SIG-M5 treated with dmso at 0.1 percent for 504 hours (cell line): ENCODE measurements around the gene BTBD6.
"Not testable (repeated sequence)": the region's sequence is repeated elsewhere in the genome, so short reads cannot be mapped to it uniquely, and the experiment has no call there.

Experiments used
- DNase-seq: peaks from one replicate; lab custom pipeline; 2025; ENCODE audit not compliant: unreplicated experiment; lab: John Stamatoyannopoulos, UW

BTBD6 gene

DNA sequence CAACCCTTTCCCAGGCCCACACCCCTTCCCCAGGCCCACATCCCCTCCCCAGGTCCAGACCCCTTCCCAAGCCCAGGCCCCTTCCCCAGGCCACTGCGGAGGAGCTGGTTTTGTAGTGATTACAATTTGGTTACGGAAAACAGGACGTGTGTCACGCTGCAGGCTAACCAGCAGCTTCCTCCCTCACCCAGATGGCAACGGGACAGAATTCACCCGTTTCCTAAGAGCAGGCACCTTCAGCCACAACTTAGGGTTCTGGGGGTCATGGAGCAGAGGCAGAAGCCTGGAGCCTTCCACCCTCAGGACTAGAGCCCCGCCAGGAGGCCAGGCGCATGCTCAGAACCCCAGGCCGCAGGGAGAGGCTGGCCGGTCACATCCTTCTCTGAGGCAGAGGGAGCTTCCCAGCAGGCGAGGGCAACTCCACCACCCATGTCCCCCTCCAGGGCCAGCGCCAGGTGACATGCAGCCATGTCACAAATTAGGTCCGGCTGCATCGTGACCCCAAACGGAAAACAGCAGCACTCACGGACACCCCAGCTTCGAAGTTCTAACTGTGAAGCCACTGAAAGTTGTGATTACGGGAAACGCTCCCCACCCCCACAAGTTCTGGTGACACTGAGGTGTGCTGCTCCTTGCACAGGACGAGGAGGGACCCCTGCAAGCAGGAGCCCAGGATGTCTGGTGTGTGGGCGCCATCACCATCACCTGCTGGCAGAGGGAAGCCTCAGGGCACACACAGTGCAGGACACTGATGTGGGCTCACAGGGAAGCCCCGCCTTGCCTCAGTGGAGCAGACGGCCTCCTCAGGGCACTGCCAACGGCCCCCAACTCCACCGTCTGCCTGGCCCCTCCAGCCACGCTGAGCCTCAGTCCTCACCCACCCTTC lies 44.7 kb downstream of the BTBD6 start:
- no peak for DNase-seq

- DNase-seq: no peak
These were observed 45.8 kb downstream of the BTBD6 start for GRCh38 chr14:105294142-105294597.

DNA sequence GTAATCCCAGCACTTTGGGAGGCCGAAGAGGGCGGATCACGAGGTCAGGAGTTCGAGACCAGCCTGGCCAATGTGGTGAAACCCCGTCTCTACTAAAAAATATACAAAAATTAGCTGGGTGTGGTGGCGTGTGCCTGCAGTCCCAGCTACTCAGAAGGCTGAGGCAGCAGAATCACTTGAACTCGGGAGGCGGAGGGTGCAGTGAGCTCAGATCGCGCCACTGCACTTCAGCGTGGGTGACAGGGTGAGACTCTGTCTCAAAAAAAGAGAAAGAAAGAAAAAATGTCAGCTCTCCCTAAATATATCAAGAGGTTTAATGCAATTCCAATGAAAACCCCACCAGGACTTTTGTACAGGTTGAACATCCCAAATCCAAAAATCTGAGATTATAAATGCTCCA lies 49.0 kb downstream of the BTBD6 start:
- not testable (repeated sequence) for DNase-seq

DNA sequence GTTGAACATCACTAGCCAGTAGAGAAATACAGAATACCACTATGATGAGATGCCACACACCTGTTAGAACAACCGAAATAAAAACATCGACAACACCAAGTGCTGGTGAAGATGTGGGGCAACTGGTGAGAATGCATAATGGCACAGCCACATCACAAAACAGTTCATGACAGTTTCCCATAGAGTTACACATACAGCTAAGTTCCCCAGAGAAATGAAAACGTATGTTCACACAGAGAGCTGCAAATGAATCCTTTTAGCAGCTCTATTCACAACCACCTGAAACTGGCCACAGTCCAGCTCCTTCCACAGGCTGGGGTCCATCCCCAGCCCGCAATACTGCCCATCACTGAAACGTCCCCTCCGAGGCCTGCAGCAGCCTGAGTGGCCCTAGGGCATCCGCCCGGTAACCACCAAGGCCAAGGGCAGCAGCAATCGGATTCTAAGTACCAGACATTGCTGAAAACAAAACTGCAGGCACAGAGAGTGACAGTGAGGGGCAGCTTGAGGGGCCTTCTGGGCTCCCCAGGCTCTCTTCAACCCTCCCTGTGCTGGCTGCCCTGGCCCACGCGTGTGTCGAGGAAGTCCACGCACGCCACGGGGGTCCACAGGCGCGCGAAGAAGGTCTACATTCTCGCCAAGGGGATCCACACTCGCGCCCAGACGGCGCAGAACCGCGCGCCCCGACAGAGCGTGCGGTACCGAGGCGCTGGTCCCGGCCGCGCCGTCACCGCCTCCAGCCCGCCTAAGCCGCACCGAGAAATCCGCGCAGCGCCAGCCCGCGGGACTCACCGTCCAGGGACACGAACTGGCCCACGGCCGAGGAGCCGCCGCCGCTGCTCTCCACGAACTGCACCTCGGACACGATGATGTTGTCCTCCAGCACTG lies 51.6 kb downstream of the BTBD6 start:
- DNase-seq: no peak
